HCT116 (cell line): ENCODE data around the gene ADRM1. TPM values are rescaled to one million over a fixed set of nuclear protein-coding genes. Genes with fewer than 3 reads are reported as not detected.

Source experiments
- ATAC-seq: fragments of 200-7000 bp; cut with Tn5 transposase; 2 replicates; pipeline ENCODE4 v1.9.1; 2020; ENCODE audit warnings: mild to moderate bottlenecking, moderate library complexity
- BruUV-seq: library from RNA; stranded (reverse); fragments of 400-500 nt; replicated peaks from 2 replicates; lab custom pipeline; 2021; lab: Mats Ljungman, UMichigan
- CTCF ChIA-PET: fragments of 300-600 bp; sonication (Branson Sonifier 250); formaldehyde crosslinking; loops from one replicate; lab custom pipeline; 2021; ENCODE audit warnings: antibody characterized with exemption; lab: Charles Lee
- POLR2A ChIA-PET: fragments of 300-600, 350-600 bp; sonication (Branson Sonifier 250); formaldehyde crosslinking; loops from one replicate; lab custom pipeline; 2021; ENCODE audit warnings: antibody characterized with exemption; lab: Charles Lee
- RAD21 ChIA-PET, 2 experiments: fragments of 300-600 bp; sonication (Branson Sonifier 250); formaldehyde crosslinking; loops; one replicate each; lab custom pipeline; 2023; ENCODE audit warnings: low total read pairs in 2 of 2; ENCODE audit not compliant: uncharacterized antibody in 2 of 2, unreplicated experiment in 2 of 2, low non-redundant PET in 1 of 2; lab: Charles Lee
- DNase-seq: peaks from one replicate; pipeline ENCODE4 v3.0.0-alpha.2; 2010; ENCODE audit warnings: low read depth, low spot score
- H2AFZ ChIP-seq: fragments of 200-600 bp; shearing (Covaris generic), sonication (generic); 2 replicates; pipeline ENCODE4 v1.6.1; 2017; ENCODE audit warnings: low read depth, mixed run types, mixed read lengths, antibody characterized with exemption, low read length; ENCODE audit not compliant: poor library complexity, severe bottlenecking
- H3K27ac ChIP-seq: 2 replicates; pipeline ENCODE4 v1.5.1; 2012; ENCODE audit warnings: low read depth, low read length
- H3K27me3 ChIP-seq: fragments of 200-600 bp; sonication (generic); 2 replicates; pipeline ENCODE4 v1.6.1; 2016; ENCODE audit warnings: mixed run types, low read length, mixed read lengths; ENCODE audit not compliant: insufficient read depth
- H3K36me3 ChIP-seq, 2 experiments: fragments of 200-500 bp in 1 of 2; fragments of 200-600 bp in 1 of 2; sonication (Bioruptor generic) in 1 of 2; sonication (generic) in 1 of 2; 2 replicates each; pipeline versions ENCODE4 v1.5.1 to v1.6.1; 2014 to 2016; ENCODE audit warnings: low read length in 2 of 2, inconsistent platforms in 1 of 2, mixed read lengths in 1 of 2, mixed run types in 1 of 2; ENCODE audit not compliant: insufficient read depth in 2 of 2, control insufficient read depth in 1 of 2
- H3K4me1 ChIP-seq, 2 experiments: fragments of 200-600 bp in 1 of 2; sonication (generic) in 1 of 2; 2 replicates each; pipeline versions ENCODE4 v1.5.1 to v1.6.1; 2012 to 2017; ENCODE audit warnings: low read length in 2 of 2, inconsistent platforms in 1 of 2, mild to moderate bottlenecking in 1 of 2, mixed read lengths in 1 of 2, mixed run types in 1 of 2, moderate library complexity in 1 of 2; ENCODE audit not compliant: insufficient read depth in 2 of 2, control insufficient read depth in 1 of 2
- H3K4me2 ChIP-seq: fragments of 200-600 bp; sonication (generic); 2 replicates; pipeline ENCODE4 v1.6.1; 2017; ENCODE audit warnings: mixed run types, low read length, mixed read lengths
- H3K4me3 ChIP-seq, 2 experiments: fragments of 200-600 bp in 1 of 2; sonication (generic) in 1 of 2; replicated peaks in 1 of 2; 2 replicates each; pipeline ENCODE4 v1.5.1; 2011 to 2016; ENCODE audit warnings: low read length in 2 of 2, control low read depth in 1 of 2, low read depth in 1 of 2, mild to moderate bottlenecking in 1 of 2, mixed read lengths in 1 of 2, mixed run types in 1 of 2
- H3K79me2 ChIP-seq: fragments of 200-600 bp; sonication (generic); 2 replicates; pipeline ENCODE4 v1.6.1; 2017; ENCODE audit warnings: mild to moderate bottlenecking, mixed run types, low read length, moderate library complexity, mixed read lengths; ENCODE audit not compliant: insufficient read depth
- H3K9ac ChIP-seq: fragments of 200-600 bp; sonication (generic); 2 replicates; pipeline ENCODE4 v1.6.1; 2016; ENCODE audit warnings: low read length, mixed read lengths
- H3K9me2 ChIP-seq: fragments of 200-600 bp; sonication (generic), shearing (Covaris generic); 2 replicates; pipeline ENCODE4 v1.6.1; 2017; ENCODE audit warnings: mixed run types, mild to moderate bottlenecking, moderate library complexity; ENCODE audit not compliant: insufficient read depth
- H3K9me3 ChIP-seq, 2 experiments: fragments of 200-500 bp in 1 of 2; fragments of 200-600 bp in 1 of 2; sonication (Bioruptor generic) in 1 of 2; sonication (generic) in 1 of 2; 2 replicates each; pipeline ENCODE4 v1.6.1; 2014 to 2017; ENCODE audit warnings: low read length in 2 of 2, mixed read lengths in 2 of 2, inconsistent platforms in 1 of 2, low read depth in 1 of 2, mild to moderate bottlenecking in 1 of 2, mixed run types in 1 of 2, moderate library complexity in 1 of 2; ENCODE audit not compliant: control insufficient read depth in 1 of 2, insufficient read depth in 1 of 2
- H4K20me1 ChIP-seq: fragments of 200-600 bp; sonication (generic), shearing (Covaris generic); 2 replicates; pipeline ENCODE4 v1.6.1; 2017; ENCODE audit warnings: mixed run types, mild to moderate bottlenecking, moderate library complexity; ENCODE audit not compliant: insufficient read depth
- ATF3 ChIP-seq: IDR thresholded peaks from 2 replicates; pipeline ENCODE4 v1.6.1; 2012
- CEBPB ChIP-seq: IDR thresholded peaks from 2 replicates; pipeline ENCODE4 v1.6.1; 2012; ENCODE audit warnings: low read depth
- EGR1 ChIP-seq: IDR thresholded peaks from 2 replicates; pipeline ENCODE4 v1.6.1; 2012; ENCODE audit warnings: low read depth
- EZH2 ChIP-seq: fragments of 200-600 bp; sonication (generic); IDR thresholded peaks from 2 replicates; pipeline ENCODE4 v1.6.1; 2017; ENCODE audit warnings: antibody characterized with exemption, mixed run types
- EZH2phosphoT487 ChIP-seq: fragments of 200-600 bp; IDR thresholded peaks from 2 replicates; pipeline ENCODE4 v1.6.1; 2018; ENCODE audit warnings: antibody characterized with exemption, borderline replicate concordance
- FOSL1 ChIP-seq: IDR thresholded peaks from 2 replicates; pipeline ENCODE4 v1.6.1; 2012; ENCODE audit warnings: low read depth
- MAX ChIP-seq: IDR thresholded peaks from 2 replicates; pipeline ENCODE4 v1.6.1; 2012
- POLR2AphosphoS5 ChIP-seq: IDR thresholded peaks from 2 replicates; pipeline ENCODE4 v1.6.1; 2011; ENCODE audit warnings: mild to moderate bottlenecking, low read depth, low read length, moderate library complexity
- SRF ChIP-seq: IDR thresholded peaks from 2 replicates; pipeline ENCODE4 v1.6.1; 2012; ENCODE audit warnings: low read depth
- YY1 ChIP-seq: IDR thresholded peaks from 2 replicates; pipeline ENCODE4 v1.6.1; 2011; ENCODE audit warnings: low read length, low read depth, moderate library complexity, mild to moderate bottlenecking; ENCODE audit not compliant: insufficient replicate concordance; ENCODE audit errors: extremely low read depth
- ZBTB33 ChIP-seq: IDR thresholded peaks from 2 replicates; pipeline ENCODE4 v1.6.1; 2011; ENCODE audit warnings: mild to moderate bottlenecking, low read length, moderate library complexity; ENCODE audit not compliant: insufficient replicate concordance; ENCODE audit errors: extremely low read depth
- ZNF274 ChIP-seq: fragments of 200-500 bp; sonication (Bioruptor generic); IDR thresholded peaks from 2 replicates; pipeline ENCODE4 v1.6.1; 2014; ENCODE audit warnings: mild to moderate bottlenecking, low read depth, low read length, inconsistent platforms
- intact Hi-C: fragments of 100-400 bp; cut with micrococcal nuclease; formaldehyde crosslinking; loops from 2 replicates; pipeline ENCODE4 v1.10.0; 2022
- total RNA-seq: library from RNA; stranded (reverse); gene quantifications from one replicate; pipeline ENCODE4 v1.2.1, GENCODE V29; 2021; ENCODE audit not compliant: unreplicated experiment

The ADRM1 gene
- total RNA-seq, 1 experiment from 2014 or later: 158 TPM

- no peak for TF ChIP-seq ZNF274
- TF ChIP-seq, all 23 proteins: peak for 0
- DNase-seq (no peak), ATAC-seq (no peak)
- intact Hi-C loops: no loop called here
- Histone ChIP-seq H3K27me3 (no peaks in the 10 kb centered on the region), H3K4me2 (no peak overlapping the region), H3K36me3 (peaks cover under 1 to 12% of the 10 kb centered on the region in 2 experiments; a peak in 2 of 4 replicates), H4K20me1 (no peaks in the 10 kb centered on the region), H3K9me2 (no peaks in the 10 kb centered on the region), H3K79me2 (no peaks in the 10 kb centered on the region), H3K4me1 (no peaks in the 10 kb centered on the region), H3K9me3 (no peaks in the 10 kb centered on the region), H3K4me3 (no peak overlapping the region), H2AFZ (no peak overlapping the region), H3K9ac (no peak overlapping the region), H3K27ac (no peak overlapping the region)
- CTCF ChIA-PET: no interaction called here
- RAD21 ChIA-PET: no interaction called here
- POLR2A ChIA-PET: no interaction called here
- BruUV-seq: no TSS peak
These were observed 18.3 kb upstream of the ADRM1 start for GRCh38 chr20:62284448-62284847.

GRCh38 chr20:62285151-62285550 is 17.6 kb upstream of the ADRM1 start:
- POLR2A ChIA-PET: no interaction called here
- intact Hi-C loops: no loop called here

More at GRCh38 chr20:62285151-62285550, 17.6 kb upstream of the ADRM1 start:
- no TSS peak for BruUV-seq
- Histone ChIP-seq H3K9me3 (no peaks in the 10 kb centered on the region), H3K36me3 (peaks cover 0 to 10% of the 10 kb centered on the region in 2 experiments; a peak in 2 of 4 replicates), H3K27ac (no peak overlapping the region), H3K27me3 (no peaks in the 10 kb centered on the region), H3K4me1 (no peaks in the 10 kb centered on the region), H2AFZ (no peak overlapping the region), H3K4me2 (no peak overlapping the region), H4K20me1 (no peaks in the 10 kb centered on the region), H3K79me2 (no peaks in the 10 kb centered on the region), H3K9me2 (no peaks in the 10 kb centered on the region), H3K4me3 (no peak overlapping the region), H3K9ac (no peak overlapping the region)
- ChIA-PET RAD21 (no interaction called here), CTCF (no interaction called here)
- TF ChIP-seq ATF3 (no peak), ZBTB33 (no peak), CEBPB (no peak), SRF (no peak), YY1 (no peak), FOSL1 (no peak), MAX (no peak), EZH2 (no peak), EZH2phosphoT487 (no peak), EGR1 (no peak), POLR2AphosphoS5 (no peak)
- DNase-seq (no peak), ATAC-seq (no peak)
